Fibroblast of villous mesenchyme (primary cell): Measurements from ENCODE around the gene HCN4. TPM values are rescaled to one million over a fixed set of nuclear protein-coding genes. Genes with fewer than 3 reads are reported as not detected.

Experiments
- DNase-seq: peaks from one replicate; pipeline ENCODE4 v3.0.0-alpha.2; 2010; ENCODE audit warnings: low read depth
- H3K4me3 ChIP-seq: 2 replicates; pipeline ENCODE4 v1.5.1; 2011; ENCODE audit warnings: low read depth, mild to moderate bottlenecking, low read length
- total RNA-seq: library from RNA; depleted of rRNA; stranded (reverse); fragments of >200 nt; gene quantifications from 2 replicates; pipeline ENCODE4 v1.2.3, GENCODE V29; 2012
- TF ChIP-seq, protein P1 (sequence below): IDR thresholded peaks from 2 replicates; pipeline ENCODE4 v1.5.1; 2012; ENCODE audit warnings: low read depth, mild to moderate bottlenecking, low read length; ENCODE audit not compliant: insufficient read depth

Gene HCN4
- total RNA-seq, 1 donor, result not detected

DNA sequence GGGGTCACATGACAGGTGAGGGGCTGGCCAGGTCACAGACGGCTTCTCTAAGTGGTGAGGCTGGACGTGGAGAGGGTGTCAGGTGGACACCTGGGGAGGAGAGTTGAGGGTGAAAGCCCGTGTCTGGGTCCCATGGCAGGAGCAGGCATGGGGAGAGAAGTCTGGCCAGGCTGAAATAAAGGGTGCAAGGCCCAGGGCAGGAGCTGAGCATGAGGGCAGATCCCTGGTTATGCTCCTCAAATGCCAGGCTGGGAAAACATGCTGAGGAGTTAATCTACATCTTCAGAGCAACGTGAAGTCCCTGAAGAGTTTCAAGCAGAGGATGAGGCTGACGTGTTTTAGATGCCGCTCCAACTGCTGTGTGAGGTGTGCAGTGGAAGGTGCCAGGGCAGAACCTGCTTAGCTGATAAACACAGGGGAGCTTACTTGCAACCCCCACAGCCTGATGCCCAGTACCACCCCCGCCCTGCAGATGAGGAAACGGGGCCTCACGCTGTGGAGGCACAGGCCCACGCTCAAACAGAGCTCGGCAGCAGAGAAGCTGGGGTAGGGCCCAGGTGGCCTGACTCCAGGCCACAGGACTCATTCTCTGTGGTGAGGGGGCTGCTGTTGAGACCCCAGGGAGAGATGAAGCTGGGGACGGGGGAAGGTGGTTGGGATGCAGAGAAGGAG lies 40.5 kb downstream of the HCN4 start:
- no peak for DNase-seq
- TF ChIP-seq, protein P1, sequence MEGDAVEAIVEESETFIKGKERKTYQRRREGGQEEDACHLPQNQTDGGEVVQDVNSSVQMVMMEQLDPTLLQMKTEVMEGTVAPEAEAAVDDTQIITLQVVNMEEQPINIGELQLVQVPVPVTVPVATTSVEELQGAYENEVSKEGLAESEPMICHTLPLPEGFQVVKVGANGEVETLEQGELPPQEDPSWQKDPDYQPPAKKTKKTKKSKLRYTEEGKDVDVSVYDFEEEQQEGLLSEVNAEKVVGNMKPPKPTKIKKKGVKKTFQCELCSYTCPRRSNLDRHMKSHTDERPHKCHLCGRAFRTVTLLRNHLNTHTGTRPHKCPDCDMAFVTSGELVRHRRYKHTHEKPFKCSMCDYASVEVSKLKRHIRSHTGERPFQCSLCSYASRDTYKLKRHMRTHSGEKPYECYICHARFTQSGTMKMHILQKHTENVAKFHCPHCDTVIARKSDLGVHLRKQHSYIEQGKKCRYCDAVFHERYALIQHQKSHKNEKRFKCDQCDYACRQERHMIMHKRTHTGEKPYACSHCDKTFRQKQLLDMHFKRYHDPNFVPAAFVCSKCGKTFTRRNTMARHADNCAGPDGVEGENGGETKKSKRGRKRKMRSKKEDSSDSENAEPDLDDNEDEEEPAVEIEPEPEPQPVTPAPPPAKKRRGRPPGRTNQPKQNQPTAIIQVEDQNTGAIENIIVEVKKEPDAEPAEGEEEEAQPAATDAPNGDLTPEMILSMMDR, result no peak

DNA sequence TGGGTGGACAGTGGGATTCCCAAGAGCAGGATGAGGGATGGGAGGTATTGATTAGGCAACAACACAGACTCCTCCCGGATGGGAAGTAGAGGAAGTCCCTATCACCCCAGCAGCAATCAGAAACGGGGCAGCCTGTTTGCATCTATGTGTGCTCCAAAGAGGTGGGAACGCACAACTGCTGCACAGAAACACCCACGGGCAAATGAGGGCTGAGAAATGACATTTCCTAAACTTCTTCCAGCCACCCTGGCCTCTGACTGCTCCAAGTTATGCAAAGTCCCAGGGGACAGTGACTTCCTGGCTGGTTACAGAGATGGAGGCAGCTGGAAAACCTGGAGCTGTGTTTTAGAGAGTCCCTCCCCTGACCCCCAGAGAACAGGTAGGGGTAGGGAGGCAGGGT lies 42.6 kb downstream of the HCN4 start:
- no peak for DNase-seq
- TF ChIP-seq, protein P1, result no peak
- no peak overlapping the region for H3K4me3 ChIP-seq

More for the DNA sequence above, 40.5 kb downstream of the HCN4 start:
- no peak overlapping the region for H3K4me3 ChIP-seq

DNA sequence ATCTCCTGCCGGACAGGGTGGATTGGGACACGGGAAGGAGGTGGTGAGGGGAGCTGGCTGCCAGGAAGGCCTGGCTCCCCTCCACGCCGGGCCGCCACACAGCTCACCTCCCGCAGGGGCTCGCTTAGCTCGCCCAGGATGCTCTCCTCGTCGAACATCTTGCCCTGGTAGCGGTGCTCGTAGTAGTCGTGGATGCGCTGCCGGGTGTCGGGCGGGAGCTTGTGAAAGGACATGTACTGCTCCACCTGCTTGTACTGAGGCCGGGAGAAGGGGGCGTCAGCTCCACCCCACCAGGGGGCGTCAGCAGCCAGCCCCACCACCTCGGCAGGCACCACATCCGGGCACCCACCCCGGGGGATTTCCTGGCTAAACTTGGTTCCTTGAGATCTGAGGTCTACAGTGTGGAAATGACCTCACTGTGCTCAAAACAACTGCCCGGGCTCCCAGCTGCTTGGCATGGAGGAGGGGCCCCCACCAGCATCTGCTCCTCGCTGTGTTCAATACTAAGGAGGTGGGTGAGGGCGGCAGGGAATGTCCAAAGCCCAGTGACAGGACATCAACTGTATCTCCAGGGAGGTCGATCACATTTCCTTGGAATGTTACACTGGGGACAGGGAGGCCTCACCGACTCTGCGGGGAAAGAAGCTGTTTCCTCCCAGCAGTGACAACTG lies 43.4 kb downstream of the HCN4 start:
- TF ChIP-seq, protein P1, result no peak
- no peak for DNase-seq
- no peak overlapping the region for H3K4me3 ChIP-seq

DNA sequence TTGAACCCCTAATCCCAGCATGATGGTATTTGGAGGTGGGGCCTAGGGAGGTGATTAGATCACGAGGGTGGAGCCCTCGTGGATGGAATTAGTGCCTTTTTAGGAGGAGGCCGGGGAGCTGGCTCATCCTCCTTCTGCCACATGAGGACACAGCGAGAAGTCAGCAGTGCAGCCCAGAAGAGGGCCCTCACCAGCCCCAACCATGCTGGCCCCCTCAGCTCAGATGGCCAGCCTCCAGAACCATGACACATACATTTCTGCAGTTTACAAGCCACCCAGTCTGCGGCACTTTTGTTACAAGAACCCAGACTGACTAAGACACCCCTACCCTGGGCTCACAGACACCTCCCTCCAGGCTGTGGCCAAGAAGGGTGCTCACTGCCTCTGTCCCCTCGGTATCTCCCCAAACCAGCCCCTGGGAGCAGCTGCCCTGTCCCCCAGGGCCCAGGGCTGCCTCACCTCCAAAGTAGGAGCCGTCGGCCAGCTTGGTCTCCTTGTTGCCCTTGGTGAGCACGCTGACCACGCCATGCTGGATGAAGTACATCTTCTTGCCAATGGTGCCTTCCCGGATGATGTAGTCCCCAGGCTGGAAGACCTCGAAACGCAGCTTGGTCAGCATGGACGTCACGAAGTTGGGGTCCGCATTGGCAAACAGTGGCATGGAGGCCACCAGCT lies 44.1 kb downstream of the HCN4 start:
- TF ChIP-seq, protein P1, result no peak

DNA sequence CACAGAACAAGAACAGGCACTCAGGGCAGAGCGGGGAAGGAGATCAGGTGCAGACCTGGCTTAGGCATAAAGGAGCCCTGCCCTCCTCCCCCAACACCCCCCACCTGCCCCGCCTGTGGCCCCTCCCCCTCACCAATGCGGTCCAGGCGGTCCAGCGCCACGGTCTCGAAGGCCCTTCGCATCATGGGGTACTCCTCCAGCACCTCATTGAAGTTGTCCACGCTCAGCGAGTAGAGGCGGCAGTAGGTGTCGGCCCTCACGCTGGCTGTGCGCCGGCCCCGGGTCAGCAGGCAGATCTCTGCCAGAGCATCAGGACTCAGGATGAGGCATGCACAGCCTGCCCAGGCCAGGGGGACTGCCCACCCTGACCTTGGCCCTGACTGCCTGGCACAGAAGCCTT lies 44.8 kb downstream of the HCN4 start:
- TF ChIP-seq, protein P1, result no peak
- H3K4me3 ChIP-seq, result no peak overlapping the region
- no peak for DNase-seq

More for the DNA sequence above, 44.1 kb downstream of the HCN4 start:
- DNase-seq, result no peak
- no peak overlapping the region for H3K4me3 ChIP-seq

DNA sequence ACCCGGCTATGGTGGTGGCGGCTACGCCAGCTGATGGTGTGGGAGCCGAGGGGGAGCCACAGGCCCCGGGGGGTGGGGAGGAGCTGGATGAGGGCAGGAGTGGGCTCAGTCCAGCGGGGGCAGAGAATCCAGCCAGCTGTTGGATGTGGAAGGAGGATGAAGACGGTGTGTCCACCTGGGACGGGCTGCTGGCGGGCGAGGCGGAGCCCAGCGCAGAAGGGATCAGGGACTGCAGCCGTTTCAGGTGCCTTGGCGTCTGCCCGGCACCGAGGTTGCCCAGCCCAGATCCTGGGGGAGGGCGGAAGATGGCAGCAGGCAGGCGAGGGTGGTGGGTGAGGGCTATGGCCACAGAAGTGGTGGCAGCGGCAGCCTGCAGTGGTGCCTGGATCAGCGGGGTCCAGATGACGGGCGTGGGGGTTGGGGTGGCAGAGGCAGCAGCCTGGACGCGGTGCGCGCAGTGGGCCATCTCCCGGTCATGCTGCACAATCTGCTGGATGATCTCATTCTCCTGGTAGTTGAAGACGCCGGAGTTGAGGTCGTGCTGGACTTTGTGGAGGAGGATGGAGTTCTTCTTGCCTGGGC lies 45.3 kb downstream of the HCN4 start:
- TF ChIP-seq, protein P1, result no peak
- no peak overlapping the region for H3K4me3 ChIP-seq
- no peak for DNase-seq
